Fibroblast of lung (primary cell): ENCODE measurements around the gene CPNE2. TPM values are rescaled to one million over a fixed set of nuclear protein-coding genes. Genes with fewer than 3 reads are reported as not detected.

Experiments used
- DNase-seq, 2 donors: peaks; one replicate each; pipeline versions ENCODE4 v3.0.0 to v3.0.0-alpha.2; 2010; ENCODE audit warnings: low read depth in 2 of 2
- H2AFZ ChIP-seq: 2 replicates; pipeline ENCODE4 v1.5.1; 2012; ENCODE audit warnings: low read length, control low read depth, inconsistent platforms
- H3K27ac ChIP-seq: 2 replicates; pipeline ENCODE4 v1.5.1; 2011; ENCODE audit warnings: low read length, control low read depth; ENCODE audit not compliant: insufficient read depth
- H3K27me3 ChIP-seq: 2 replicates; pipeline ENCODE4 v1.5.1; 2011; ENCODE audit warnings: mild to moderate bottlenecking, low read length; ENCODE audit not compliant: control insufficient read depth, insufficient read depth
- H3K36me3 ChIP-seq: 2 replicates; pipeline ENCODE4 v1.5.1; 2011; ENCODE audit warnings: low read length; ENCODE audit not compliant: control insufficient read depth, insufficient read depth
- H3K4me1 ChIP-seq: 2 replicates; pipeline ENCODE4 v1.5.1; 2011; ENCODE audit warnings: low read length; ENCODE audit not compliant: control insufficient read depth, insufficient read depth; ENCODE audit errors: extremely low read depth
- H3K4me2 ChIP-seq: 2 replicates; pipeline ENCODE4 v1.5.1; 2011; ENCODE audit warnings: low read length, control low read depth; ENCODE audit not compliant: insufficient read depth; ENCODE audit errors: extremely low read depth
- H3K4me3 ChIP-seq, 4 experiments: fragments of 200-600 bp in 1 of 4; sonication (generic) in 1 of 4; replicated peaks in 1 of 4; 2 replicates each; pipeline ENCODE4 v1.5.1; 2011 to 2016; ENCODE audit warnings: low read length in 4 of 4, low read depth in 3 of 4, mild to moderate bottlenecking in 3 of 4, control low read depth in 2 of 4, inconsistent platforms in 1 of 4, mixed read lengths in 1 of 4; ENCODE audit not compliant: insufficient read depth in 1 of 4; ENCODE audit errors: control extremely low read depth in 1 of 4
- H3K79me2 ChIP-seq: 2 replicates; pipeline ENCODE4 v1.5.1; 2012; ENCODE audit warnings: mild to moderate bottlenecking, low read length, inconsistent platforms; ENCODE audit not compliant: control insufficient read depth, insufficient read depth
- H3K9ac ChIP-seq: 2 replicates; pipeline ENCODE4 v1.5.1; 2011; ENCODE audit warnings: mild to moderate bottlenecking, low read length, control low read depth; ENCODE audit not compliant: insufficient read depth
- H3K9me3 ChIP-seq: 2 replicates; pipeline ENCODE4 v1.5.1; 2012; ENCODE audit warnings: low read depth, low read length; ENCODE audit not compliant: control insufficient read depth, insufficient read depth
- H4K20me1 ChIP-seq: 2 replicates; pipeline ENCODE4 v1.5.1; 2011; ENCODE audit warnings: low read length; ENCODE audit not compliant: control insufficient read depth, insufficient read depth; ENCODE audit errors: extremely low read depth
- EZH2 ChIP-seq: IDR thresholded peaks from 2 replicates; pipeline ENCODE4 v1.5.1; 2012; ENCODE audit warnings: low read length, control low read depth, mild to moderate bottlenecking; ENCODE audit errors: missing control alignments
- polyA plus RNA-seq, 2 donors: library from polyadenylated mRNA; depleted of rRNA in 1 of 2; stranded (reverse) in 1 of 2; unstranded in 1 of 2; fragments of >200 nt; gene quantifications; 2 replicates each; pipeline ENCODE4 v1.2.1, GENCODE V29; 2011 to 2012; ENCODE audit warnings: missing spikeins in 1 of 2
- total RNA-seq: library from RNA; depleted of rRNA; stranded (reverse); fragments of >200 nt; gene quantifications from 2 replicates; pipeline ENCODE4 v1.2.1, GENCODE V29; 2014
- TF ChIP-seq, protein P1 (sequence below), 2 donors: IDR thresholded peaks in 1 of 2; conservative IDR thresholded peaks in 1 of 2; 1 replicate in 1 of 2; 2 replicates in 1 of 2; pipeline ENCODE4 v1.5.1; 2011 to 2012; ENCODE audit warnings: low read length in 2 of 2, control low read depth in 1 of 2, inconsistent platforms in 1 of 2, low read depth in 1 of 2, mild to moderate bottlenecking in 1 of 2

The CPNE2 gene
- total and polyA plus RNA-seq, 2 donors (not counting 1 experiment from before 2014, with no cell fraction given), result 20.5 to 39.6 TPM

DNA sequence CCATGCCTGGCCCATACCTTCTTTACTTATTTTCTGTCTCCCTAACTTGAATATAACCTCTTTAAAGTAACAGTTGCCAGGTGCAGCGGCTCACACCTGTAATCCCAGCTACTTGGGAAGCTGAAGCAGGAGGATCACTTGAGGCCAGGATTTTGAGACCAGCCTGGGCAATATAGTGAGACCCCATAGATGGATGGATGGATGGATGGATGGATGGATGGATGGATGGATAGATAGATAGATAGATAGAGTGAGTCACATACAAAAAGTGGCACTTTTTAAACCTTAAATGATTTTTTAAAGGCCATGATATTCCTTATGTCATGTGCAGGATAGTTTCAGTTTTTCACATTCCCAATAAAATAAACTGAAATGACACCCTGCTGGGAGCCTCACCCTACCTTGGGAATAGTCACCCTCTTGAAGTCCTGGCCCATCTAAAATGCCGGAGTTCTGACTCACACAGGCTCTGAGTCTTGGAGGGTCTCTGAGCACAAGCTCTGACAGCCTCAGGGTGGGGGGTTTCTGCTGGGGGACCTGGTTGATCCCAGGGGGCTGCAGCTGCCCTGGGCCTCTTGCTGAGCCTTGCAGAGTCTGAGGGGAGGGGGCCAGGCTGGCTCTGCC lies 26.2 kb downstream of the CPNE2 start:
- H3K4me1 ChIP-seq, result peaks cover 2% of the 10 kb centered on the region
- no peaks in the 10 kb centered on the region for H4K20me1 ChIP-seq
- H3K27ac ChIP-seq, result no peak overlapping the region

DNA sequence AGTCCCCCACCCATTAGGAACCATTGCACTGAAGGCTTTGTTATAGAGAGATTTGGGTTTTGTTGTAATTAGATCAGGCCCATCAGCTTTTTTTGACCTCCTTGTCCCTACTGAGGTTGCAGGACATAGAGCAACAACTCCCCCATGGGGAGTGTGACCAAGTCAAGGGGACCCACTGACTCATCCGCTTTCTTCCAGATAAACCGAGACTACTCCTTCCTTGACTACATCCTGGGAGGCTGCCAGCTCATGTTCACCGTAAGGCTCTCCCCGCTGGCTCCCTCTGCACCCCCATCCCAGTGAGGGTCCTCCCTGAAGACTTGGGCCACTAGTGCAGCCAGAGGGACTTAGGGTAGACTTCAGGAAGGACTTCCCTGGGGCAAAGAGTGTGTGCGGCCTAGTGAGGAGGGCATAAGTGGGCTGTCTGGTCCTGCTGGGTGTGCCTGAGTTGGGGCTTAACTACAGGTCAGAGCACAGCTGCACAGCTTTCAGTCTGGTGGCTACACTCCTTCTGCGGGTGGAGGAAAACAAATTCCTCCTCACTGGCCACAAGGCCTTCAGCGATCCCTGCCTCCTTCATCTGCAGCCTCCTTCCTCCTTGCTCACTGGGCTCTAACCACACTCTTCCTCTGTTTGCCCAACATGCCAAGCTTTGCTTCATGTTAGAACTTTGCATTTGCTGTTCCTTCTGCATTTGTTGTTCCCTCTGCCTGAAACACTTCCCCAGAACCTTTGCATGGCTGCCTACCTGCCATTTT lies 31.0 kb downstream of the CPNE2 start:
- TF ChIP-seq, protein P1, sequence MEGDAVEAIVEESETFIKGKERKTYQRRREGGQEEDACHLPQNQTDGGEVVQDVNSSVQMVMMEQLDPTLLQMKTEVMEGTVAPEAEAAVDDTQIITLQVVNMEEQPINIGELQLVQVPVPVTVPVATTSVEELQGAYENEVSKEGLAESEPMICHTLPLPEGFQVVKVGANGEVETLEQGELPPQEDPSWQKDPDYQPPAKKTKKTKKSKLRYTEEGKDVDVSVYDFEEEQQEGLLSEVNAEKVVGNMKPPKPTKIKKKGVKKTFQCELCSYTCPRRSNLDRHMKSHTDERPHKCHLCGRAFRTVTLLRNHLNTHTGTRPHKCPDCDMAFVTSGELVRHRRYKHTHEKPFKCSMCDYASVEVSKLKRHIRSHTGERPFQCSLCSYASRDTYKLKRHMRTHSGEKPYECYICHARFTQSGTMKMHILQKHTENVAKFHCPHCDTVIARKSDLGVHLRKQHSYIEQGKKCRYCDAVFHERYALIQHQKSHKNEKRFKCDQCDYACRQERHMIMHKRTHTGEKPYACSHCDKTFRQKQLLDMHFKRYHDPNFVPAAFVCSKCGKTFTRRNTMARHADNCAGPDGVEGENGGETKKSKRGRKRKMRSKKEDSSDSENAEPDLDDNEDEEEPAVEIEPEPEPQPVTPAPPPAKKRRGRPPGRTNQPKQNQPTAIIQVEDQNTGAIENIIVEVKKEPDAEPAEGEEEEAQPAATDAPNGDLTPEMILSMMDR (conservative IDR thresholded peaks at IDR 0.05 in 1 of 2, IDR thresholded peaks at IDR 0.05 in 1 of 2; ENCODE audit: low read depth in 1 of 2, low read length in 2 of 2), result no peak
- no peak overlapping the region for H3K9ac ChIP-seq
- H2AFZ ChIP-seq, result no peak overlapping the region
- no peaks in the 10 kb centered on the region for H3K4me1 ChIP-seq
- H3K36me3 ChIP-seq, result peaks cover 3% of the 10 kb centered on the region
- no peaks in the 10 kb centered on the region for H4K20me1 ChIP-seq
- H3K27me3 ChIP-seq, result no peaks in the 10 kb centered on the region
- H3K4me3 ChIP-seq, result no peak overlapping the region
- no peaks in the 10 kb centered on the region for H3K79me2 ChIP-seq
- no peak overlapping the region for H3K4me2 ChIP-seq
- H3K27ac ChIP-seq, result no peak overlapping the region
- DNase-seq, result peak in 1 of 2 donors; percentile 23
- no peaks in the 10 kb centered on the region for H3K9me3 ChIP-seq

More for the DNA sequence above, 26.2 kb downstream of the CPNE2 start:
- Histone ChIP-seq H3K9me3 (no peaks in the 10 kb centered on the region), H3K36me3 (peaks cover 3% of the 10 kb centered on the region), H3K4me3 (no peak overlapping the region), H3K79me2 (no peaks in the 10 kb centered on the region), H3K4me2 (no peak overlapping the region), H2AFZ (no peak overlapping the region), H3K9ac (no peak overlapping the region), H3K27me3 (no peaks in the 10 kb centered on the region)
- no peak for TF ChIP-seq EZH2
- TF ChIP-seq, protein P1 (conservative IDR thresholded peaks at IDR 0.05 in 1 of 2, IDR thresholded peaks at IDR 0.05 in 1 of 2; ENCODE audit: low read depth in 1 of 2, low read length in 2 of 2), result no peak
- no peak for DNase-seq

DNA sequence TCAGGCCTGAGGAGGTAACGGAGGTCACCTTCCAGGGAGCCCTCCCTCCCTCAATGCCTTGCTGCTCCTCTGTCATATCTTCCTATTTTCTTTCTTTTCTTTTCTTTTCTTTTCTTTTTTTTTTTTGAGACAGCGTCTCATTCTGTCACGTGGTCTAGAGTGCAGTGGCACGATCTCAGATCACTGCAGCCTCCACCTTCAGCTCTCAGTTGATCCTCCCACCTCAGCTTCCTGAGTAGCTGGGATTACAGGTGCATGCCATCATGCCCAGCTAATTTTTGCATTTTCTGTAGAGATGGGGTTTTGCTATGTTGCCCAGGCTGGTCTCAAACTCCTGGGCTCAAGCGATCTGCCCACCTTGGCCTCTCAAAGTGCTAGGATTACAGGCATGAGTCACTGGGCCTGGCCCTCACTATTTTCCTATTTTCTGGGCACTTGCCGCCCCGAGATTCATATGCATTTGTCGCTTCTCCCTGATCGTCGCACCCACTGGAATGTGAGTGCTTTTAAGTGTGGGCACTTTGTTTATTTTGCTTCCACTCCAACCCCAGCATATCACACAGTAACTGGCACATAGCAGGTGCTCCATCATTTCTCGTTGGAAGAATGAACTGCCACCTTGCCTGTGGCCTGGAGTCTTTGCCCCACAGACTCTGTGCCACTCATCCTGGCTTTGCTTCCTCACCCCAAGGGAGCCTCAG lies 31.7 kb downstream of the CPNE2 start:
- Histone ChIP-seq H3K4me3 (no peak overlapping the region), H3K36me3 (peaks cover 3% of the 10 kb centered on the region), H3K27me3 (no peaks in the 10 kb centered on the region), H3K9ac (no peak overlapping the region), H3K4me2 (no peak overlapping the region), H3K27ac (no peak overlapping the region), H3K9me3 (no peaks in the 10 kb centered on the region), H3K4me1 (no peaks in the 10 kb centered on the region), H4K20me1 (no peaks in the 10 kb centered on the region), H2AFZ (no peak overlapping the region), H3K79me2 (no peaks in the 10 kb centered on the region)
- DNase-seq, result no peak
- TF ChIP-seq EZH2, result no peak
- TF ChIP-seq, protein P1 (conservative IDR thresholded peaks at IDR 0.05 in 1 of 2, IDR thresholded peaks at IDR 0.05 in 1 of 2; ENCODE audit: low read depth in 1 of 2, low read length in 2 of 2), result no peak
